HEK293 (cell line): ENCODE data around the gene GSTA1.

Source experiments
- CTCF ChIA-PET: fragments of 350-600 bp; formaldehyde crosslinking; extraction: SDS; loops from one replicate; lab custom pipeline; 2021; ENCODE audit warnings: antibody characterized with exemption; lab: Yijun Ruan, JAX
- POLR2A ChIA-PET: fragments of 300-600 bp; formaldehyde crosslinking; extraction: SDS; loops from one replicate; lab custom pipeline; 2020; ENCODE audit warnings: antibody characterized with exemption, inconsistent platforms; lab: Yijun Ruan, JAX
- H3K27ac ChIP-seq: fragments of 200-500 bp; sonication (Bioruptor generic); 2 replicates; pipeline ENCODE4 v1.5.1; 2014; ENCODE audit warnings: low read depth, low read length, control low read depth, inconsistent platforms; ENCODE audit errors: extremely low read depth
- H3K36me3 ChIP-seq, 2 experiments: fragments of 200-500 bp in 1 of 2; sonication (Bioruptor generic) in 1 of 2; 1 replicate in 1 of 2; 2 replicates in 1 of 2; pipeline ENCODE4 v1.5.1; 2014 to 2017; ENCODE audit warnings: inconsistent platforms in 2 of 2, low read length in 2 of 2; ENCODE audit not compliant: control insufficient read depth in 2 of 2, insufficient read depth in 1 of 2
- H3K4me1 ChIP-seq: fragments of 200-500 bp; sonication (Bioruptor generic); 2 replicates; pipeline ENCODE4 v1.5.1; 2014; ENCODE audit warnings: mild to moderate bottlenecking, low read length, inconsistent platforms; ENCODE audit not compliant: control insufficient read depth, insufficient read depth
- H3K4me3 ChIP-seq: 2 replicates; pipeline ENCODE4 v1.5.1; 2011; ENCODE audit warnings: low read depth, mild to moderate bottlenecking, control low read depth, low read length, moderate library complexity
- H3K9me3 ChIP-seq: fragments of 200-500 bp; sonication (Bioruptor generic); 2 replicates; pipeline ENCODE4 v1.5.1; 2014; ENCODE audit warnings: low read depth, low read length, inconsistent platforms; ENCODE audit not compliant: control insufficient read depth, insufficient read depth
- BCL11B ChIP-seq: fragments of 450-650 bp; formaldehyde crosslinking; IDR thresholded peaks from 2 replicates; pipeline ENCODE4 v1.5.1; 2016; ENCODE audit warnings: low read depth, missing biosample characterization, missing genetic modification characterization
- CTCF ChIP-seq: fragments of 450-650 bp; formaldehyde crosslinking; IDR thresholded peaks from 2 replicates; pipeline ENCODE4 v1.5.1; 2016; ENCODE audit warnings: missing biosample characterization, missing genetic modification characterization
- EGR2 ChIP-seq: fragments of 450-650 bp; formaldehyde crosslinking; IDR thresholded peaks from 2 replicates; pipeline ENCODE4 v1.5.1; 2016; ENCODE audit warnings: low read depth, missing biosample characterization, missing genetic modification characterization
- FEZF1 ChIP-seq: fragments of 450-650 bp; formaldehyde crosslinking; IDR thresholded peaks from 2 replicates; pipeline ENCODE4 v1.5.1; 2016; ENCODE audit warnings: missing biosample characterization, missing genetic modification characterization
- IKZF3 ChIP-seq: fragments of 450-650 bp; IDR thresholded peaks from 2 replicates; pipeline ENCODE4 v1.5.0; 2018; ENCODE audit warnings: missing biosample characterization, mild to moderate bottlenecking, missing genetic modification characterization, moderate library complexity
- KLF9 ChIP-seq: fragments of 450-650 bp; formaldehyde crosslinking; IDR thresholded peaks from 2 replicates; pipeline ENCODE4 v1.5.1; 2016; ENCODE audit warnings: missing biosample characterization, missing genetic modification characterization, low read depth
- MEIS1 ChIP-seq: sonication (generic); formaldehyde crosslinking; IDR thresholded peaks from 2 replicates; pipeline ENCODE4 v1.8.1; 2022; ENCODE audit warnings: missing genetic modification reagents, mild to moderate bottlenecking, borderline replicate concordance
- SALL2 ChIP-seq: fragments of 450-650 bp; formaldehyde crosslinking; IDR thresholded peaks from 2 replicates; pipeline ENCODE4 v1.5.0; 2017; ENCODE audit warnings: missing biosample characterization, mild to moderate bottlenecking, missing genetic modification characterization, borderline replicate concordance
- WT1 ChIP-seq: fragments of 450-650 bp; formaldehyde crosslinking; IDR thresholded peaks from 2 replicates; pipeline ENCODE4 v1.5.1; 2016; ENCODE audit warnings: missing biosample characterization, missing genetic modification characterization
- ZBTB48 ChIP-seq: fragments of 450-650 bp; formaldehyde crosslinking; IDR thresholded peaks from 2 replicates; pipeline ENCODE4 v1.5.1; 2016; ENCODE audit warnings: missing biosample characterization, missing genetic modification characterization
- ZFP37 ChIP-seq: fragments of 450-650 bp; formaldehyde crosslinking; IDR thresholded peaks from 2 replicates; pipeline ENCODE4 v1.5.1; 2016; ENCODE audit warnings: missing biosample characterization, missing genetic modification characterization
- ZNF157 ChIP-seq: fragments of 450-650 bp; formaldehyde crosslinking; IDR thresholded peaks from 2 replicates; pipeline ENCODE4 v1.5.1; 2016; ENCODE audit warnings: missing biosample characterization, missing genetic modification characterization
- ZNF175 ChIP-seq: fragments of 450-650 bp; formaldehyde crosslinking; IDR thresholded peaks from 2 replicates; pipeline ENCODE4 v1.5.1; 2016; ENCODE audit warnings: missing biosample characterization, missing genetic modification characterization
- ZNF223 ChIP-seq: fragments of 450-650 bp; formaldehyde crosslinking; IDR thresholded peaks from 2 replicates; pipeline ENCODE4 v1.5.1; 2016; ENCODE audit warnings: missing biosample characterization, missing genetic modification characterization
- ZNF23 ChIP-seq: fragments of 450-650 bp; formaldehyde crosslinking; IDR thresholded peaks from 2 replicates; pipeline ENCODE4 v1.5.1; 2016; ENCODE audit warnings: missing biosample characterization, missing genetic modification characterization, borderline replicate concordance
- ZNF24 ChIP-seq: fragments of 450-650 bp; formaldehyde crosslinking; IDR thresholded peaks from 2 replicates; pipeline ENCODE4 v1.5.1; 2016; ENCODE audit warnings: missing biosample characterization, missing genetic modification characterization
- ZNF391 ChIP-seq: fragments of 450-650 bp; formaldehyde crosslinking; IDR thresholded peaks from 2 replicates; pipeline ENCODE4 v1.5.1; 2016; ENCODE audit warnings: low read depth, missing biosample characterization, missing genetic modification characterization, borderline replicate concordance
- ZNF423 ChIP-seq: fragments of 450-650 bp; formaldehyde crosslinking; IDR thresholded peaks from 2 replicates; pipeline ENCODE4 v1.5.1; 2016; ENCODE audit warnings: missing biosample characterization, missing genetic modification characterization
- ZNF521 ChIP-seq: fragments of 450-650 bp; formaldehyde crosslinking; IDR thresholded peaks from 2 replicates; pipeline ENCODE4 v1.5.1; 2017; ENCODE audit warnings: missing biosample characterization, mild to moderate bottlenecking, missing genetic modification characterization
- ZNF560 ChIP-seq: fragments of 450-650 bp; formaldehyde crosslinking; IDR thresholded peaks from 2 replicates; pipeline ENCODE4 v1.5.1; 2017; ENCODE audit warnings: missing biosample characterization, missing genetic modification characterization, borderline replicate concordance
- ZNF600 ChIP-seq: fragments of 450-650 bp; formaldehyde crosslinking; IDR thresholded peaks from 2 replicates; pipeline ENCODE4 v1.5.1; 2016; ENCODE audit warnings: missing biosample characterization, missing genetic modification characterization
- ZNF623 ChIP-seq: fragments of 450-650 bp; formaldehyde crosslinking; IDR thresholded peaks from 2 replicates; pipeline ENCODE4 v1.5.1; 2016; ENCODE audit warnings: missing biosample characterization, missing genetic modification characterization
- ZNF654 ChIP-seq: fragments of 450-650 bp; formaldehyde crosslinking; IDR thresholded peaks from 2 replicates; pipeline ENCODE4 v1.5.1; 2016; ENCODE audit warnings: low read depth, missing biosample characterization, missing genetic modification characterization
- ZNF660 ChIP-seq: fragments of 450-650 bp; IDR thresholded peaks from 2 replicates; pipeline ENCODE4 v1.5.1; 2018; ENCODE audit warnings: missing biosample characterization, mild to moderate bottlenecking, missing genetic modification characterization
- ZNF777 ChIP-seq: fragments of 450-650 bp; formaldehyde crosslinking; IDR thresholded peaks from 2 replicates; pipeline ENCODE4 v1.5.1; 2017; ENCODE audit warnings: missing biosample characterization, missing genetic modification characterization, borderline replicate concordance
- TF ChIP-seq, protein P1 (sequence below): fragments of 450-650 bp; formaldehyde crosslinking; IDR thresholded peaks from 2 replicates; pipeline ENCODE4 v1.5.1; 2017; ENCODE audit warnings: missing biosample characterization, missing genetic modification characterization
- TF ChIP-seq, protein P2 (sequence below): fragments of 450-650 bp; formaldehyde crosslinking; IDR thresholded peaks from 2 replicates; pipeline ENCODE4 v1.5.1; 2016; ENCODE audit warnings: missing biosample characterization, missing genetic modification characterization

The GSTA1 gene

DNA sequence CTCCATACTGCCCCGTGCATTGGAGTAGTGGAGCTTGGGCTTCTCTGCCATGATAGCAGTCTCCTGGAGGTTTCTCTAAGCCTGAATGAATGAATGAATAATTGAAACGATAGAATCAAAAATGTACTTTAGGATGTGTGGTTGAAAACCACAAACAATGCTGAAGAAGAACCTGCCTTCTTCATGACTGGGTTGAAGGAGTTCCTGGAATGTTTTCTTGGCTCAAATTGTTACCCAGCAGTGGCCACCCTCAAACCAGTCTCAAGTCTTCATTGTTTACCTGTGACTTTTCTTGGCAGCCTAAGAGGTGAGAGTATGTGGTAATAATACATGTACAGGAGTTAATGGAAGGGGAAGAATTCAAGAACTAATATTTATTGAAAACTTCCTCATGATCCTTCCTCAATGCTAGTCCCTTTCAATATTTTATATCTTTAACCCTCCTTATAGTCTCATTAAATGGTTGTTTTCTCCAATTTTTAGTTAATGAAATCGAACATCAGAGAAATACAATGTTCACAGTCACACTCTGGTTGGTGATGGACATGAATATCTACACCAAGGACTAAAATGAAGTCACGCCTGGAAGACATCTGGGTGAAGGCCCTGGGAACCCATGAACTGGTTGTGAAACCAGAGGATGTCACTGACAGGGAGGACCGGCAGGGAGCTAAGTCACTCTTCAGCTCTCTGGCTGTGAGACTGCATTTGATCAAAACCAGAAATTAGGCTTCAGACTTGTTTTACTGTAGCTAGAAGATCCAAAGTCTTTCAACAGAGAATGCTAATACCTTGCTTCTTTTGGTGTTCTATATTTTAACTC is 37.4 kb upstream of the GSTA1 start, which contains the start of gene GSTA5 (continued):
- no peak for TF ChIP-seq ZNF391
- TF ChIP-seq, protein P1, sequence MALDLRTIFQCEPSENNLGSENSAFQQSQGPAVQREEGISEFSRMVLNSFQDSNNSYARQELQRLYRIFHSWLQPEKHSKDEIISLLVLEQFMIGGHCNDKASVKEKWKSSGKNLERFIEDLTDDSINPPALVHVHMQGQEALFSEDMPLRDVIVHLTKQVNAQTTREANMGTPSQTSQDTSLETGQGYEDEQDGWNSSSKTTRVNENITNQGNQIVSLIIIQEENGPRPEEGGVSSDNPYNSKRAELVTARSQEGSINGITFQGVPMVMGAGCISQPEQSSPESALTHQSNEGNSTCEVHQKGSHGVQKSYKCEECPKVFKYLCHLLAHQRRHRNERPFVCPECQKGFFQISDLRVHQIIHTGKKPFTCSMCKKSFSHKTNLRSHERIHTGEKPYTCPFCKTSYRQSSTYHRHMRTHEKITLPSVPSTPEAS (tag by site-specific recombination): no peak
- TF ChIP-seq ZNF24 (tag by site-specific recombination): no peak
- no peak for TF ChIP-seq ZNF157

DNA sequence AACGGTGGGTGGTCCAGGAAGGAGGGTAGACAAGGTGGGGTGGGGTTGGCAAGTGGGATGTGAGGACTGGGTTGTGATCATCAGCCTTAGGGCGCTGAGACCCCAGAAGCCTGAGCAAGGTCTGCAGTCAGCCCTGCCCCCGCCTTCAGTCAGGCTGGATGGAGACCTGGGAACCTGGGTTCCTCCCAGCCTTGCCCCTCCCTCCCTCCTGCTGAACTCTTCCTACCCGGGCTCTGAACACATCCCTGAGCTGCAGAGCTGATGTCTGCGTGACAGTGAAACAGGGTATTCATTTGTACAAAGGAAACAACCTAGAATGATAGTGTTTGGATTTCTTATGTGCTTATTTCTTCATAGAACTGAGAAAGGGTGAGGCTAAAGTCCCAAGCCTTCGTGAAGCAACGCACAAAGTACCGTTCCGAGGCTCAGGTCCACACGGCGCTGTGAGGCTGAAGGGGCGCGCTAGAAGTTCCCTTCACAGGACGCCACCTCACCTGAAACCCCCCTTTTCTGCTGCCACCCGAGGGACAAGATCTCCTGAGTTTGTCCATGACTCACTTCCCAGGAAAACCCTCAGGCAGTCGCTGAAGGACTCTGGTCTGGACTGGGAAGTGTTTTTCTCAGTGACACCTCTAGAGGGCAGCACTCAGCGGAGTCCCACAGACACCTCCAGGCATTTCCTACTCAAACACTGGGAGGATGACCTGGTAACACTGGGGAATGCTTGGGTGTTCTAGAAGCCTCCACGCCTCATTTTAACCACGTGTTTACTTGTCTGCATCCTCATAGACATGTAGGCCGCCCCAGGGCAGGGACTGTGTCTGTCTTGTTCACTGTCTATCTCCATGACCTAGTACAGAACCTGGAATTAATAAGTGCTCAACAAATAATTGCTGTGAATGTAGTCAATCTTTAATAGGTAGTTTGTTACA is 35.8 kb upstream of the GSTA1 start:
- Histone ChIP-seq H3K9me3 (no peaks in the 10 kb centered on the region), H3K4me1 (no peaks in the 10 kb centered on the region), H3K27ac (no peak overlapping the region), H3K36me3 (no peaks in the 10 kb centered on the region), H3K4me3 (no peak overlapping the region)
- TF ChIP-seq ZNF223 (tag by site-specific recombination) (no peak), ZNF623 (tag by site-specific recombination) (no peak), ZNF600 (peak; percentile 38; the same call in 1 of the 2 replicates), ZNF654 (tag by site-specific recombination) (peak; percentile 13; the same call in 1 of the 2 replicates), KLF9 (no peak), ZNF23 (no peak), BCL11B (tag by site-specific recombination) (no peak), ZNF521 (tag by site-specific recombination) (no peak), ZNF423 (tag by site-specific recombination) (no peak), ZFP37 (tag by site-specific recombination) (no peak), ZNF660 (tag by site-specific recombination) (peak; percentile 27; the same call in 1 of the 2 replicates), EGR2 (tag by site-specific recombination) (no peak), ZBTB48 (tag by site-specific recombination) (no peak), MEIS1 (CRISPR knock-in tag) (no peak), SALL2 (tag by site-specific recombination) (no peak), CTCF (tag by site-specific recombination) (peak; percentile 37; the same call in 1 of the 2 replicates), FEZF1 (tag by site-specific recombination) (no peak), ZNF560 (tag by site-specific recombination) (no peak), IKZF3 (tag by site-specific recombination) (peak; percentile 75; the same call in 1 of the 2 replicates), ZNF175 (tag by site-specific recombination) (no peak), WT1 (tag by site-specific recombination) (no peak), ZNF777 (tag by site-specific recombination) (no peak)
- TF ChIP-seq, protein P2, sequence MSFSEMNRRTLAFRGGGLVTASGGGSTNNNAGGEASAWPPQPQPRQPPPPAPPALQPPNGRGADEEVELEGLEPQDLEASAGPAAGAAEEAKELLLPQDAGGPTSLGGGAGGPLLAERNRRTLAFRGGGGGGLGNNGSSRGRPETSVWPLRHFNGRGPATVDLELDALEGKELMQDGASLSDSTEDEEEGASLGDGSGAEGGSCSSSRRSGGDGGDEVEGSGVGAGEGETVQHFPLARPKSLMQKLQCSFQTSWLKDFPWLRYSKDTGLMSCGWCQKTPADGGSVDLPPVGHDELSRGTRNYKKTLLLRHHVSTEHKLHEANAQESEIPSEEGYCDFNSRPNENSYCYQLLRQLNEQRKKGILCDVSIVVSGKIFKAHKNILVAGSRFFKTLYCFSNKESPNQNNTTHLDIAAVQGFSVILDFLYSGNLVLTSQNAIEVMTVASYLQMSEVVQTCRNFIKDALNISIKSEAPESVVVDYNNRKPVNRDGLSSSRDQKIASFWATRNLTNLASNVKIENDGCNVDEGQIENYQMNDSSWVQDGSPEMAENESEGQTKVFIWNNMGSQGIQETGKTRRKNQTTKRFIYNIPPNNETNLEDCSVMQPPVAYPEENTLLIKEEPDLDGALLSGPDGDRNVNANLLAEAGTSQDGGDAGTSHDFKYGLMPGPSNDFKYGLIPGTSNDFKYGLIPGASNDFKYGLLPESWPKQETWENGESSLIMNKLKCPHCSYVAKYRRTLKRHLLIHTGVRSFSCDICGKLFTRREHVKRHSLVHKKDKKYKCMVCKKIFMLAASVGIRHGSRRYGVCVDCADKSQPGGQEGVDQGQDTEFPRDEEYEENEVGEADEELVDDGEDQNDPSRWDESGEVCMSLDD (tag by site-specific recombination): no peak
- CTCF ChIA-PET: interaction anchor here (0.6 to 1.8 kb wide), 7 partner anchors 11 to 645 kb away, joined by 3 to 4 read pairs (median 3); partner anchors contain the start of gene GSTA4
- POLR2A ChIA-PET: no interaction called here
